ENCODE data around the gene HDHD3.

The HDHD3 gene

DNA sequence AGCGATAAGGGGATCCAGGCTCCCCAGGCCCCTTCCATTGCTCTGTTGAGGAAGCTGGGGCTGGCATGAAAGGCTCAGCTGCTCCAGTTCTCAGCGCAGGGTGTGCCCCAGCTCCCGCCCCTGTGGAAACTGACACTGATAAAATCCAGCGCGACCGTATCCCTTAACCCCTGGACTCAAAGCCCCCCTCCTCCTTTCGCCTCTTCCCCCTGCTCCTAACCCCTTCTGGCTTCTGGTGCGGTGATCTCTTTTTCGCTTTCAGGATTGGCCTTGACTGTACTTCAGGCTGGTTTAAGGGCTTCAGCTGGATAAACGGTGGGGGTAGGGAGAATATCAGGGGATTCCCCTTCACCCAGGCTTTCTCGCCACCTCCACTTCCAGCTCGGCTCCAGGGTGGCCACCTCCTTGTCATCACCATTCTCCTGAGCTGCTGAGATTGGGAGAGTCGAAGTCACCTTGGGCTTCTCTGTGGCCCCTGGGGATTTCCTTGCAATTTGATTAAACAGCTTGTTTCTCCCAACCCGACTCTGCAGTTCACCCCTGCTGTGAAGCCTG lies 26.6 kb downstream of the HDHD3 start:
- no peak for TF ChIP-seq FOXP2 (optimal IDR thresholded peaks at IDR 0.05; ENCODE audit: control extremely low read depth, extremely low read length, insufficient read depth)
- no peak for TF ChIP-seq POLR2AphosphoS5 (IDR thresholded peaks at IDR 0.05; ENCODE audit: borderline replicate concordance, low read depth, low read length)
- TF ChIP-seq EZH2 (IDR thresholded peaks at IDR 0.05), result no peak
- Histone ChIP-seq H3K9ac (ENCODE audit: insufficient read length) (no peak overlapping the region), H3K9me3 (ENCODE audit: low read depth, low read length) (no peaks in the 10 kb centered on the region), H3K4me3 (peak overlapping the region; percentile 78), H3K36me3 (ENCODE audit: insufficient read depth, low read length) (no peaks in the 10 kb centered on the region), H3K27ac (no peak overlapping the region)
- no peak for DNase-seq (ENCODE audit: low read depth, low spot score)

DNA sequence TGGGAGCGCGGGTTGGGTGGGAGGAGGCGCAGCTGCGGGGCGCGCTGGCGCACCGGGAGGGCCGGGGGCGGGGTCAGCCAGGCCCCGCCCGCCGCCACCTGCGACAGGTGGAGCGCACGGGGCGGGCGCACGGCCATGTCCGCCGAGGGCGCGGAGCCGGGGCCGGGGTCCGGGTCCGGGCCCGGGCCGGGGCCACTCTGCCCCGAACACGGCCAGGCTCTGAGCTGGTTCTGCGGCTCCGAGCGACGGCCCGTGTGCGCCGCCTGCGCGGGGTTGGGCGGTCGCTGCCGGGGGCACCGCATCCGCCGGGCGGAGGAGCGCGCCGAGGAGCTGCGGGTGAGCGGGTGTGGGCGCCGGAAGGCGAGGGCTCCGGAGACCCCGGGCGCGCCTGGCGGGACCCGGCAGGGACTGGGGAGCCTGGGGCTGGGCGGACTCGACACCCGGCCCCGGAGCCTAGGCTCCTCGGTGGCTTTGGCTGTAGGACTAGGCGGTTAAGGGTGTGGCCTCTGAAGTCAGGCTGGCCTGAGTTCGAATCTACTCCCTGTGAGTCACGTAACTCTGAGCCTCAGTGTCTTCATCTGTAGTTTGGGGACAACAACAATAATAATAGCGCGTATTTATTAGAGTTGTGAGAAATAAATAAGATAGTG lies 27.2 kb downstream of the HDHD3 start, which contains the start of gene BSPRY:
Gene BSPRY (plus strand): TSS at position 97 of the 650 bp plus-strand sequence. CDS start 39 bp downstream, at position 136.
- no peak for DNase-seq (ENCODE audit: low read depth, low spot score)
- H3K9me3 ChIP-seq (ENCODE audit: low read depth, low read length), result no peaks in the 10 kb centered on the region
- no peak within 1 kb of the TSS for H3K9ac ChIP-seq (ENCODE audit: insufficient read length)

DNA sequence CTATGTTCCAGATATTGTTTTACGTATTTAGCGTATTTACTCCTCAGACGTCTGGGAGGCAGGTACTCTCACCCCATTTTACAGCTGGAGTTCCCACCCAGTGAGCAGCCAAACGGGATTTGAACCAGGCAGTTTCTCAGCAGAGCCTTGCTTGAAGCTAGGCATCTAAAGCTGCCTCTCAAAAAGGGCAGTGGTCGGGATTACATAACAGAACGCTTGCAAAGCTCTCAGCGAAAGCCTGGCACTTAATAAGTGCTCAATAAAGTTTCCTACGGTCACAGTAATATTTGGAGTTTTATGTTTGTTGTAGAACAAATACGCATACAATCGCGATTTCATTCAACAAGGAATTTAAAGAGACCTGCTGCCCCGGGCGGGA lies 27.7 kb downstream of the HDHD3 start:
- H3K4me3 ChIP-seq, result peak overlapping the region; percentile 78
- no peak for DNase-seq (ENCODE audit: low read depth, low spot score)

More for the DNA sequence above, 27.2 kb downstream of the HDHD3 start, which contains the start of gene BSPRY:
- Histone ChIP-seq H3K4me3 (peak within 1 kb of the TSS; percentile 78), H3K36me3 (ENCODE audit: insufficient read depth, low read length) (no peaks in the 10 kb centered on the region), H3K27ac (no peak within 1 kb of the TSS)
- TF ChIP-seq FOXP2 (optimal IDR thresholded peaks at IDR 0.05; ENCODE audit: control extremely low read depth, extremely low read length, insufficient read depth) (no peak), POLR2AphosphoS5 (IDR thresholded peaks at IDR 0.05; ENCODE audit: borderline replicate concordance, low read depth, low read length) (no peak), EZH2 (IDR thresholded peaks at IDR 0.05) (no peak)

DNA sequence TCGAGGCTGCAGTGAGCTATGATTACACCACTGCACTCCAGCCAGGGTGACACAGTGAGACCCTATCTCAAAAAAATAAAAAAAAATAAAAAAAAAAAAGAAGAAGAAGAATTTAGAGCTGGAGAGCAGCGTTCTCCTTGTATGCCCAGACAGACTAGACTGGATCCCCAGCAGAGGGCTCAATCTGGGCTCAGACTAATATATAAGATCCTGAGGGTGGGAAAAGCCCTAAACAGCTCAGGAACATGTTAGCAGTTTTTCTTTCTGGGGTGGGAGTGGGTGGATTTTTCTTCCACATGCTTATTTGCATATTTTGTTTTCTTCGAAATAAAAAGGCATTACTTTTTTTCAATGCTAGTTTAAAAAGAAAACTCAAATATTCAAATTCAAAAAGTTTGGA lies 28.3 kb downstream of the HDHD3 start:
- DNase-seq (ENCODE audit: low read depth, low spot score), result no peak
- TF ChIP-seq EZH2 (IDR thresholded peaks at IDR 0.05), result no peak
- TF ChIP-seq FOXP2 (optimal IDR thresholded peaks at IDR 0.05; ENCODE audit: control extremely low read depth, extremely low read length, insufficient read depth), result no peak
- TF ChIP-seq POLR2AphosphoS5 (IDR thresholded peaks at IDR 0.05; ENCODE audit: borderline replicate concordance, low read depth, low read length), result no peak
- no peak overlapping the region for H3K4me3 ChIP-seq
- no peak overlapping the region for H3K27ac ChIP-seq
- H3K9ac ChIP-seq (ENCODE audit: insufficient read length), result no peak overlapping the region
- no peaks in the 10 kb centered on the region for H3K9me3 ChIP-seq (ENCODE audit: low read depth, low read length)
- H3K36me3 ChIP-seq (ENCODE audit: insufficient read depth, low read length), result no peaks in the 10 kb centered on the region

More for the DNA sequence above, 27.7 kb downstream of the HDHD3 start:
- Histone ChIP-seq H3K27ac (no peak overlapping the region), H3K9ac (ENCODE audit: insufficient read length) (no peak overlapping the region), H3K36me3 (ENCODE audit: insufficient read depth, low read length) (no peaks in the 10 kb centered on the region), H3K9me3 (ENCODE audit: low read depth, low read length) (no peaks in the 10 kb centered on the region)
- TF ChIP-seq POLR2AphosphoS5 (IDR thresholded peaks at IDR 0.05; ENCODE audit: borderline replicate concordance, low read depth, low read length), result no peak
- no peak for TF ChIP-seq EZH2 (IDR thresholded peaks at IDR 0.05)
- TF ChIP-seq FOXP2 (optimal IDR thresholded peaks at IDR 0.05; ENCODE audit: control extremely low read depth, extremely low read length, insufficient read depth), result no peak

DNA sequence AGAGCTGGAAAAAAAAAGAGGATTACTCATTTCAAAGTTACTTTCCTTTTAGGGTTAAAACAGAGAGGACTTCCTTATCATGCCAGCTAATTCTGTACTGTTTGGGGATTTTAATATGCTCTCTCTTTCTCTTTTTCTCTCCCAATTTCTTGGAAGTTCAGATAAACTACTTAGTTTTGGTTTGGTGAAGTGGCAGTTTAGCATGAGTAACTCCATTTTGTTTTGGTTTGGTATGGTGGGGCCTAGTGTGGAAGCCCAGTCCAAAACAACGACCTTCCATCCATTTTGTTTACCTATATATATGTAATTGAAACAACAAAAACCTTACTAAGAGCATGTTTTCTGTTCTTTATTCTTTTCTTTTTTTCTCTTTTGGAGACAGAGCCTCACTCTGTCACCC lies 31.1 kb downstream of the HDHD3 start:
- no peaks in the 10 kb centered on the region for H3K9me3 ChIP-seq (ENCODE audit: low read depth, low read length)
- H3K27ac ChIP-seq, result no peak overlapping the region
- no peak for DNase-seq (ENCODE audit: low read depth, low spot score)
- no peaks in the 10 kb centered on the region for H3K36me3 ChIP-seq (ENCODE audit: insufficient read depth, low read length)
- no peak for TF ChIP-seq POLR2AphosphoS5 (IDR thresholded peaks at IDR 0.05; ENCODE audit: borderline replicate concordance, low read depth, low read length)
- TF ChIP-seq EZH2 (IDR thresholded peaks at IDR 0.05), result no peak
- no peak for TF ChIP-seq FOXP2 (optimal IDR thresholded peaks at IDR 0.05; ENCODE audit: control extremely low read depth, extremely low read length, insufficient read depth)
- H3K9ac ChIP-seq (ENCODE audit: insufficient read length), result no peak overlapping the region
- no peak overlapping the region for H3K4me3 ChIP-seq

DNA sequence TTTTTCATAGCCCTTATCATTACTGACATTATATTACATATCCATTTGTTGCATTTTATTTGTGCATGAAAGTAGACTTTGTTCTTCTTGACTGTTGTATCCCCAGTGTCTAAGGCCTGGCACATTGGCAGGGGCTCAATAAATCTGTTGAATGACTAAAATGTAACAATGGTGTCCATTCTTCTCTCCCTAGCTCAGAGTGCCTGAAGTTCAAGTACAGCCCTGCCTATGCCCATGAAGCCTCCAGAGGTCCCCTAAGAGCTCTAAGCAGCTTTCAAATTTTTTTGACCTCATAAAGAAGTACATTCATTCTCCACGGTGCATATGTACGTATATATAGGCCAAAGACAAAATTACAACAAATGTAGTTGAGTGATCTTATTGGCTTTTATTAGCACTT lies 31.6 kb downstream of the HDHD3 start:
- Histone ChIP-seq H3K9me3 (ENCODE audit: low read depth, low read length) (no peaks in the 10 kb centered on the region), H3K9ac (ENCODE audit: insufficient read length) (no peak overlapping the region), H3K36me3 (ENCODE audit: insufficient read depth, low read length) (no peaks in the 10 kb centered on the region), H3K27ac (no peak overlapping the region), H3K4me3 (no peak overlapping the region)
- TF ChIP-seq EZH2 (IDR thresholded peaks at IDR 0.05) (no peak), FOXP2 (optimal IDR thresholded peaks at IDR 0.05; ENCODE audit: control extremely low read depth, extremely low read length, insufficient read depth) (no peak), POLR2AphosphoS5 (IDR thresholded peaks at IDR 0.05; ENCODE audit: borderline replicate concordance, low read depth, low read length) (no peak)
- DNase-seq (ENCODE audit: low read depth, low spot score), result no peak

DNA sequence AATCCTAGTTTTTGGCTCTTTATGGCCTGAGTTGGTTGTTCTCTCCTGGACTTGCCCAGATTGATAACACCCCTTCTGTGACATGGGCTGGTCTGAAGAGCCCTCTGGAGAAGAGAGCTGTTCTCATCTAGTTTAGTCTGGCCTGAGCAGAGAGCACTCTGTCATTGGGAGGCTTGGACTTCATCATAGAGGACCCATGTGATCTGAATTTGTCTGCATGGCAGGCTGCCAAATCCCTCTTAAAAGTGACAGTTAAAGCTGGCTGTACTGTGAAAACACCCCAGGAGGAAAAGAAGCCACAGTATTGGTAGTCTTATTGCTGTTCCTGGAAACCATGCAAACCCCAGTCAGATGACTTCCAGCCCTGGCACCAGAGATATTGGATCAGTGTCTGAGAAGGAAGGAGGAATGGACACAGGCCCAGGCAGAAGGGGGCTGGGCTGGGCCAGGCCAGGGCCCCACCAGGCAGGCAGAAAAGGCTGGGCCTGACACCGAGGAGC lies 33.0 kb downstream of the HDHD3 start:
- TF ChIP-seq POLR2AphosphoS5 (IDR thresholded peaks at IDR 0.05; ENCODE audit: borderline replicate concordance, low read depth, low read length) (no peak), FOXP2 (optimal IDR thresholded peaks at IDR 0.05; ENCODE audit: control extremely low read depth, extremely low read length, insufficient read depth) (no peak), EZH2 (IDR thresholded peaks at IDR 0.05) (no peak)

DNA sequence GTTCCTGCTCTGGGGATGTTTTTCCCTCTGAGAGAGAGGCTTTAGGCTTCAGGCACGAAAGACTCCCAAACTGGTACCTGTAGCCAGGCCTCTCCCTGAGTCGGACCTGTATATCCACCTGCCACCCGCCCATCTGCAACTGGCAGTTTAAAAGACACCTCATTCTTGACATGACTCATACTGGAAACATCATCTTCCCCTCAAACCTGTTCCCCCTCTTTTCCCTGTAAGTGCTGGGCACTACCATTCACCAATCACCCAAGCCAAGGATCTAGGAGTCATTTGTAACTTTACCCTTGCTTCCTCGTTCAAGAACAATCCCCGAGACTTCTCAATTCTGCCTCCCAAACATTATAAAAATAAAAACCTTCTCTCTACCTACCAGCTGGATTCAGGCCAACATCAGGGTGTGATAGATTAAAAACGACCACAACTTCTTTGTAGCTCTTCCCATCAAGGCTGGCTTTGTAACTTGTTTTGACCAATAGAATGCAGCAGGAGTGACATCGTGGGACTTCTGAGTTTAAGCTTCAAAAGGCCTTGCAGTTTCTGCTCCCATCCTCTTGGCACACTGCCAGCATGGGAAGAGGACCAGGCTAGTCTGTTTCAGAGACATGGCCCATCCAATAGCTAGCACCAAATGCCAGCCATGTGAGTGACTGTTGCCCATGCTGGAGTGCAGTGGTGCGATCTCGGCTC lies 34.9 kb downstream of the HDHD3 start:
- no peak for TF ChIP-seq POLR2AphosphoS5 (IDR thresholded peaks at IDR 0.05; ENCODE audit: borderline replicate concordance, low read depth, low read length)
- Histone ChIP-seq H3K9ac (ENCODE audit: insufficient read length) (no peak overlapping the region), H3K36me3 (ENCODE audit: insufficient read depth, low read length) (no peaks in the 10 kb centered on the region), H3K9me3 (ENCODE audit: low read depth, low read length) (no peaks in the 10 kb centered on the region), H3K4me3 (no peak overlapping the region), H3K27ac (no peak overlapping the region)
- DNase-seq (ENCODE audit: low read depth, low spot score), result no peak

More for the DNA sequence above, 33.0 kb downstream of the HDHD3 start:
- Histone ChIP-seq H3K9me3 (ENCODE audit: low read depth, low read length) (no peaks in the 10 kb centered on the region), H3K9ac (ENCODE audit: insufficient read length) (peak overlapping the region; percentile 7), H3K27ac (0 out of 2 replicates have a peak overlapping the region, but pooled peaks have one; percentile 4), H3K4me3 (no peak overlapping the region), H3K36me3 (ENCODE audit: insufficient read depth, low read length) (no peaks in the 10 kb centered on the region)
- DNase-seq (ENCODE audit: low read depth, low spot score), result peak; percentile 37
